Gastroesophageal sphincter (tissue), 3 donors: ENCODE data around the gene ZNHIT3.

Source experiments
- CTCF ChIP-seq, 4 experiments: fragments of 200-600 bp in 2 of 4; fragments of 450-650 bp in 2 of 4; sonication (generic) in 1 of 4; IDR thresholded peaks; one replicate each; pipeline ENCODE4 v1.5.1; 2017 to 2019; ENCODE audit warnings: antibody characterized with exemption in 4 of 4, mild to moderate bottlenecking in 2 of 4, moderate library complexity in 2 of 4
- POLR2A ChIP-seq, 2 donors: fragments of 450-650 bp; IDR thresholded peaks; one replicate each; pipeline ENCODE4 v1.6.1; 2017; ENCODE audit warnings: antibody characterized with exemption in 2 of 2, mild to moderate bottlenecking in 2 of 2, moderate library complexity in 1 of 2

GRCh38 chr17:36475346-36475970 is 11.0 kb upstream of the ZNHIT3 start:
- TF ChIP-seq POLR2A (IDR thresholded peaks at IDR 0.05) (no peak), CTCF (IDR thresholded peaks at IDR 0.05) (no peak)
